HG02870 (cell line): Measurements from ENCODE around the gene ELMO3.

ENCODE experiments used
- ATAC-seq: cut with Tn5 transposase; IDR thresholded peaks from one replicate; pipeline ENCODE4 v1.9.1; 2021; ENCODE audit warnings: mild to moderate bottlenecking, moderate library complexity; ENCODE audit not compliant: unreplicated experiment

Gene ELMO3

GRCh38 chr16:67199011-67199807, at the start of gene ELMO3:
Gene ELMO3, plus strand, starts transcription at chr16:67199131. Its CDS starts 196 bp downstream, at chr16:67199327.
- no peak for ATAC-seq

- no peak for ATAC-seq
These were observed 49.5 kb upstream of the ELMO3 start for GRCh38 chr16:67149276-67150046.

- ATAC-seq = peak; percentile 29
These were observed 48.7 kb upstream of the ELMO3 start for GRCh38 chr16:67150047-67150832.

- peak; percentile 61 for ATAC-seq
These were observed 48.0 kb upstream of the ELMO3 start, which contains the start of gene B3GNT9 for GRCh38 chr16:67150833-67151396. Gene B3GNT9, minus strand, starts transcription at chr16:67150998. Its CDS starts 513 bp downstream, at chr16:67150485.

GRCh38 chr16:67151431-67152097, 47.4 kb upstream of the ELMO3 start:
- ATAC-seq = no peak

GRCh38 chr16:67154578-67155294, 44.2 kb upstream of the ELMO3 start:
- ATAC-seq = no peak

GRCh38 chr16:67155295-67156142, 43.4 kb upstream of the ELMO3 start:
- ATAC-seq = no peak

GRCh38 chr16:67156143-67156844, 42.6 kb upstream of the ELMO3 start:
- ATAC-seq = no peak

- no peak for ATAC-seq
These were observed 41.7 kb upstream of the ELMO3 start for GRCh38 chr16:67157106-67157748.

- no peak for ATAC-seq
These were observed 40.9 kb upstream of the ELMO3 start for GRCh38 chr16:67157892-67158635.

GRCh38 chr16:67158637-67159600, 40.0 kb upstream of the ELMO3 start:
- ATAC-seq = peak; percentile 44

GRCh38 chr16:67161595-67162058, 37.3 kb upstream of the ELMO3 start:
- no peak for ATAC-seq

- ATAC-seq = no peak
These were observed 36.3 kb upstream of the ELMO3 start for GRCh38 chr16:67162506-67163163.

- no peak for ATAC-seq
These were observed 35.5 kb upstream of the ELMO3 start for GRCh38 chr16:67163164-67163998.
